Tongue (tissue), 2 donors: ENCODE measurements around the gene GOSR1. TPM values are rescaled to one million over a fixed set of nuclear protein-coding genes. Genes with fewer than 3 reads are reported as not detected.
"Not testable (repeated sequence)": the region's sequence is repeated elsewhere in the genome, so short reads cannot be mapped to it uniquely, and the experiment has no call there.

Experiments
- DNase-seq: peaks from one replicate; pipeline ENCODE4 v3.0.0-alpha.2; 2015
- total RNA-seq: library from RNA; depleted of rRNA; stranded (reverse); fragments of >200 nt; gene quantifications from one replicate; pipeline ENCODE4 v1.2.3, GENCODE V29; 2014

GOSR1 gene
- total RNA-seq, 1 donor from 2014 or later, result 50.7 TPM

DNA sequence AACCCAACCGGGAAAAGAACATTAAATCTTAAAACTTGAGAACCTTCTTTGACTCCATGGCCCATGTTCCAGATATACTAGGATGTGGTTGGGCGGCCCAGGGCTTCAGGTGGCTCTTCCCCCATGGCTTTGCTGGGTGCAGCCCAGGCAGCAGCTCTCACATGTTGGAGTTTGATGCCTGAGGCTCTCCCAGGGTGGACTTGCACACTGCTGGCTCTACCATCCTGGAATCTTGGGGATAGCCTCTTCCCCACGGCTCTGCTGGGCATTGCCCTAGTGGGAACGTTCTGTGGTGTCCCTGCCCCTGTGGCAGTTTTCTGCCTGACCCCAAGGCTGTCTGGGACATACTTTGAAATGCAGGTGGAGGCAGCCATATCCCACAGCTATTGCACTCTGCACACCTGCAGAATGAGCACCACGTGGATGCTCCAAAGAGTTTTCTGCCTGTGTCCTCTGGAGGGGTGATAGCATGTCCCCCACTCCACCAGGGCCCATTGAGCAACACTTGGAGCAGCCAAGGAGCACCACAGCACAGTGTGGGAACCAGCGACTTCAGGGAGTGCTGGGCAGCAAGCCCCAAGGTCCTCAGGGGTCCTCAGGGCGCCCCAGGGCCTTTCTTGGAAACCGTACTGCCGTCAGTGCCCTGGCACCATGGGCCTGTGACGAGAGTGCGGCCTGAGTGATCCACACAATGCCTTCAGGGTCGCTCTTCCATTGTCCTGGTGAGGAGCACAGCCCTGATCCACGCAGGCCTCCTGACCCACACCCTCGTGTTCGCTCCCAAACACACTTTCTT, 70.8 kb downstream of the GOSR1 start:
- no peak for DNase-seq

DNA sequence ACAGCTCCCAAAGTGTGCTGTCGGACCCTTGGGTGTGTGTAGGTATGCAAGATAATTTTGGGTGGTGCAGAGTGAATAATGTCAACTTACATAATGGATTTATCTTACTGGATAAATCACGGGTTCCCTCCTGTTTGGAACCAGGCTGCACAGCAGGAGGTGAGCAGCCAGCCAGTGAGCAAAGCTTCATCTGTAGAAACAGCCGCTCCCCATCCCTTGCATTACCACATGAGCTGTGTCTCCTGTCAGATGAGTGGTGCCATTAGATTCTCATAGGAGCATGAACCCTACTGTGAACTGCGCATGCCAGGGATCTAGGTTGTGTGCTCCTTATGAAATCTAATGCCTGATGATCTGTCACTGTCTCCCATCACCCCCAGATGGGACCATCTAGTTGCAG, 72.0 kb downstream of the GOSR1 start:
- not testable (repeated sequence) for DNase-seq

DNA sequence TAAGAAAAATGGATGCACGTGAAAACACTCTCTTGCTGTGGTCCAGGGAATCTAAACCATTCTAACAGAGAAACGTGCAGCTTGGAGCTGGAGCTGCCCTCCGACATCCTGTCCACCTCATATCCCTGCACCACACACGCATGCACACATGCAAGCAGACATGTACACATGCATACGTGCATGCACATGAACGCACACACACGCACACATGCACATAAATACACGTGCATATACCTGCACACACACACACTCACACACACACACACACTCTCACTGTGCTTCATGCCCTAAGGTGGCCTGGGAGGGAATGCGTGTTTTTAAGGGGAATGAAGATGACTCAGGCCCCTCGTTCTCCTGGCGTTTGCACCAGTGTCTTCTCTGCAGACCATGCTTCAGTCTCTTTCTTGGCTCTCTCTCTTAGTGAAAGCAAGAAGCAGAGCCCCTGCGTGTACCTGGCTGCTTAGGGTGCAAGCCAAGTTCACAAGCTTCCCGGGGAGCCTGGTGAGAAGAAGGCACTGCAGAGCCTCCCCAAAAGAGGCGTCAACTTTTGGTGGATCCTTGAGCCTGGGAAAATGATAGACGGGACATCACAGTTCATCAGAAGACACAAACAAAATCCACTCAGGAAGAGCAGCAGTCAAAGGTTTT, 72.8 kb downstream of the GOSR1 start:
- no peak for DNase-seq

DNA sequence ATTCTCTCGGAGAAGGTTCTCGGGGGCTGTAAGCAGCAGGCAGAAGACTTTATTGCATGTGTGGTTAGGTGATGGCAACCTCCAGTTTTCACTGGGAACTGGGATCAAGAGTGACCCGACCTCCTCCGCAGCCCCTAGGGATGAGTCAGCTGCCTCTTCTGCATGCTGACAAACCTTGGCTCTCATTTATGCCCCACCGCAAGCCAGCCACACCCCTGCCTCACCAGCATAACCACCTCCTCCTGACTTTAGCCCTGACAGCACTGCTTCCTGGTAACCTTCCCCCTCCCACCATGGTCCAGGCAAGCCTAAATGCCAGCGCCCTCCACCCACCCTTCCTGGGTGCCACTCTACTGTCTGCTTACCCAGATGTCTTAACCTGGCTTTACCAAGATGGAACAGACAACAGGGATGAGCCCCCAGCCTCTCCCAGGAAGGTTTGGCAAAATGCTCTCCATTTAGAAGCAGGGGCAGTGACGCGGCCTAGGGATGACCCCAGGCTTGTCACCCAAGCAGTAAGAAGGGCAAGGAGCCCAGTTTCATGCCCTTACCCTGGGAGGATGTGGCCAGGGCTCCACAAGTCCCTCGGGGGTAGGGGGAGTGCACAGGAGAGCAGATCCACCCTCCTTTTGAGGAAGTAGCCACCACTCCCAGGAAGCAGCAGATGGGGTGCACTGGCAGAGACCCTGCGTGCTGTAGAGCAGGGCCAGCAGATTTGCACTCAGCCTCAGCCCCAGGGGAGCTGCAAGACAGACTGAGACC, 73.5 kb downstream of the GOSR1 start:
- no peak for DNase-seq

DNA sequence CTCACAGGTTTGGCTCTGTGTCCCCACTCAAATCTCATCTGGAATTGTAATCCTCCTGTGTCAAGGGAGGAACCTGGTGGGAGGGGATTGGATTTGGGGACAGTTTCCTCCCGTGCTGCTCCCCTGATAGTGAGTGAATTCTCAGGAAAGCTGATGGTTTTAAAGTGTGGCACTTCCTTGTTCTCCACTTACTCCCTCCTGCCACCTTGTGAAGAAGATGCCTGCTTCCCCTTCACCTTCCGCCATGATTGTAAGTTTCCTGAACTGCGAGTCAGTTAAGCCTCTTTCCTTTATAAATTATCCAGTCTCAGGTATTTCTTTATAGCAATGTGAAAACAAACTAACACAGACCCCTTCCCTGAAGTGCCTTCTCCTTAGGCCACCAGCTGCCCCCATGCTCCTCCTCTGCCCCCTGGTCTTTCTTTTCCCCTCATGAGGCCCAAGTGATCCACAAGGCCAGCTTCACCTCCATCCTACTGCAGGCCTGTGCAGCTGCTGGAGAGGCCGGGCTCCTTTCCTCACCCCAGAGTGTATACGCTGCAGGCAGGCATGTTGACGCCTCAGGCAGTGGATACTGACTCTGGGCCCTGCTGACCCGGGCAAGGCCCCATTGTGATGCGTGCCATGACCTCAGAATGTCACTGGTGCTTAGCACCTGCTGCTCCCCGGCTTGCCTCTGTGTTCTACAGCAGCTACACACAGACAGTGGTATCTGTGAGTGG, 74.2 kb downstream of the GOSR1 start:
- not testable (repeated sequence) for DNase-seq

DNA sequence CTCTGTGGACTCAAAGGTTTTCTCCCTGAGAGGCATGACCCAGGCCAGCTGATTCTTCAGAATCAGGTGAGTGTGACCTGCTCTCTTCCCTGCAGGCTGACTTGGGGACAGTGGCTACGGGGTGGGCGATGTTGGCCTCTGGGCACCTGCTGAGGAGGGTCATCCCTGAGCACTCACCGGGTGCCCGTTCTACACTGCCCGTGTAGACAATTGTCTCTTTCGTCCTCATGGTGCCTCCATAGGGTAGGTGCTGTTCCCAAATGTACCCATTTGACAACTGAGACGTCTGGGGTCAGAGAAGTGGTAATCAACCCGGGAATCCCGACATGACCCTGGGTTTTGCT, 74.8 kb downstream of the GOSR1 start:
- DNase-seq, result no peak

DNA sequence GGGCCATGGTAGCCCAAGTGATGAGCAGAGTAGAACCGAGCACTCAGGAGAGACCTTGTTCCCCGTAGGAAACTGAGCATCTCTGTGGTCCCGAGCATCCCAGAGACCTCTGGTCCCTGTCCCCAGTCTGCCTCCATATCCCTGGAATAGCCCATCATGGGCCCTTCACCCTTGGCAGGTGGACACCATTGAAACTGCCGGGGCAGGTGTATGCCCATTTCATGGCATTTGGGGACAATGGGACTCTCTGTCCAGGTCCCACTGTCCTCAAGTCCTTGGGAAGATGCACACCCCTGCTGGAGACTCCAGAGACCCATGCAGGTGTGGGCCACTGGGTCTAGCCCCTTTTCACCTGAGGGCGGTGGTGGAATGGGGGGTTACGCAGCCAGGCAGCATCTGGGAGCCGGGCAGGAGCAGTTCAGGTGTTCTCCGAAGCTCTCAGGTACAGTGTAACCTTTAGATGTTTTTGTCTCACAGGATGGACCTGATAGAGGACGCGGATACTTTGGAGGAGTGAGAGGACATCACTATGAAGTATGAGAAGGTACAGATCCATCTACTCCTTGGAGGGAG, 75.9 kb downstream of the GOSR1 start:
- no peak for DNase-seq

DNA sequence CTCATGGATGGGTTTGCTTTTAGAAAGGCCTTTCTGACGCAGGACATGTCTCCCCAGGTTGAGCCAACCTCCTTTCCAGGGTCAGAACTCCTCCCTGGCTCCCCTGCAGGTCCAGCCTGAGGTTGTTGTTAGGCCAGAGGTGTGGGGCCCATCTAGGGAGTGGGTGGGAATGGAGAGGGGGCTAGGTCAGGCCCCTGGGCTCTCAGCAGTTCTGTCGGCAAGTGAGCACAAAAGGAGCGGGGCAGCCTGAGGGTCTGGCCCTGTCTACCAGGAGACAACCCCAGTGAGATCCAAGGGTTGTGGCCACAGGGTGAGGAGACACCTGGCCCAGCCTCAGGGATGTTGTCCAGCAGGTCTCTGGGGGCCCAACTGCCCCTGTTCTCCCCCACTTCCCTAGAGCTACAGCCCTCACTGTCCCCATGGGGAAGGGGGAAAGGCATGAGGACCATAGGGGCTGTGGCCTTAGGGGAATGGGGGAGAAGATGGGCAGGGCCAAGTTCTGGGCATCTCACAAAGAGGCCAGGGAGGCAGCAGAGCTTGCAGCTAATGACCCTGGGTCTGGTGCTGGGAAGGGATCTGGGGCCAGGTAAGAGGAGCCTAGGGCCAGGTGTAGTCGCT, 76.7 kb downstream of the GOSR1 start:
- DNase-seq, result not testable (repeated sequence)

DNA sequence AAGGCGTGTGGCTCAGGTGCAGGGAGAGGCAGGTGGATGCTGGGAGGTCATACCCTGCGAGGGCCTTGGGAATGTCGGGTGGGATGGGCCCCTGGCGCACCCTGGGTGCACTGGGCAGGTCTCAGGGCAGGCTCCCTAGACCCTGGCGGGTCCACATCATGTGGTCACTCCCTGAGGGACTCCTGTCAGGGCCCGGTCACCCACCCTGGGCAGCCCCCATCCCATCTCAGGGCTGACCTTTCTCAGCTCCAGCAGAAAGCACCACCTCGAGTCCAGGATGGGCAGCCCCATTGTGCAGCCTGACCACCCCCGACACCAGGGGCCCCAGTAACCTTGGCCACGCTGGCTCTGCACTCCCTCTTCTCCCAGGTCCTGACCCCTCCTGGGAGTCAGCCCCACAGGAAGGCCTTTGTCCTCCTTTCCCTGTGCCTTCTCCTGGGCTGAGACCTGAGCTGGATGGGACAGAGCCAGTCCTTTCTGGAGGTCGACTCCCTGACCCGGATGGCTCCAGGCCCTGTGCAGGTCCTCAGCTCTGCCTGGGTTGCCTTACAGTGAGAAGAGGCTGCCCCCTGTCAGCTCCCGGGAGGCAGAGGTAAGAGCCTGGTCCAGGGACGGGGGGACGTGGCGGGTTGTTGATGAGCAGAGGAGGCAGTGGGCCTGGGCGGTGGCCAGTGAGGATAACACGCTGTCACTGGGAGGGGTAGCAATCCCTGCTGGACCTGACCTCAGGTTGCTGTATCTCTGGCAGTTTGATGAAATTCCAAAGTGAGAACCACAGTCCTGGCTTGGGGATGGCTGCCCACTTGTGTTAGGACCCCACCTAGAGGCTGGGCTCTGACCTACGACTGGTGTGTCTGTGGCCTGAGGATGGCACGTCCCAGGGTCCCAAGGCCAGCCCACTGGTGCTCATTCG, 77.9 kb downstream of the GOSR1 start:
- no peak for DNase-seq

DNA sequence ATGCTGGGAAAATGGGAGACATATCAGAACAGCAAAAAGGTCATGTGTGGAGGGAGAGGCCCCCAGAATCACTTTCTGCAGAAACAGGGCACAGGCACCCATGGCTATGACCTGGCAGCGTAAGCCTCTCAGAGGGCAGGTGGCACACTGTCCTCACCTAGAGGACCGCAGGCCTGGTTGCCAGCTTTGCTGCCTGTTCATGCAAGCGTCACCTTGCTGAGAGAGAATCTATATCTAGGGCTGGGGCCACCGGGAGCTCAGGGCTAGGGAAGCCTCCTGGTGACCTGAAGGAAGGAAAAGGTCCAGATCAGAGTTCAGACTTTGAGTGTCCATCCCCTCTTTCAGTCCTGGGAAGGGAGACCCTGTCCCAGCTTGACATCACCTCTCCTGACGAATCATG, 78.7 kb downstream of the GOSR1 start:
- no peak for DNase-seq

DNA sequence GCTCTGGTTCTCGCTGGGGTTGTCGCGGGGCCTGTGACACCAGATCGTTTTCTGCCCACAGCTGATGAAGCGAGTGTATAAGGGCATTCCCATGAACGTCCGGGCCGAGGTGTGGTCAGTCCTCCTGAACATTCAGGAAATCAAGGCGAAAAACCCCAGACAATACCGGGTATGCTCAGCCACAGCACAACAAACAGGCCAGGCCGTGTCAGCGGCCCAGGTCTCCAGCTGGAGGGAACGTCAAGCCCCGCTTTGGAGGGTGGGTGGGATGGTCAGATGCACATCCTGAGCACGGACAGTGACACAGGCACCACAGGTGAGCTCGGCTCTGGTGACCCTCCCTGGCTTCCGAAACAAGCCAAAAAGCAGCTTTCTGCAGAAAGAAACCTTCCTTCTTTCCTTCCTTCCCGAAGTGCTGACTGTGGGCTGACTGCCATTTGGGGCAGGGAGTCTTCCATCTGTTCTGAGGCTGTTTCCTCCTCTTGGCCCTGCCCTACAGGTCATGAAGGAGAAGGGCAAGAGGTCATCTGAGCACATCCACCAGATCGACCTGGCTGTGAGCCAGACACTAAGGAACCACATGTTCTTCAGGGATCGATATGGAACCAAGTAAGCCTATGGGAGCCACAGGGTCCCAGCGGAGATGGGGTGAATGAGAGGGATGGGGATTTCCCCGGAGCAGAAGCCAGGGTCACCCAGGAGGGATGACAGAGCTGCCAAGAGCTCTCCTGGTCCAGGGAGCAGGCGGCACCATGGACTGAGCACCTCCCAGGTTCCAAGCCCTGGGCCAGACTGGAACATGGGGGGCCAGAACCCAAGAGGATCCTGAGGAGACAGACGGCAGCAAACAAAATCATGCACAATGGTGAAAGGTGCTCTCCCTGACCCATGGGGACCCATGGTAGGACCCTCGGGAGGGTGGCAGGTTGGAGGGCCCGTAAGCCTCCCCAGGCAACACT, 79.4 kb downstream of the GOSR1 start:
- DNase-seq, result no peak

DNA sequence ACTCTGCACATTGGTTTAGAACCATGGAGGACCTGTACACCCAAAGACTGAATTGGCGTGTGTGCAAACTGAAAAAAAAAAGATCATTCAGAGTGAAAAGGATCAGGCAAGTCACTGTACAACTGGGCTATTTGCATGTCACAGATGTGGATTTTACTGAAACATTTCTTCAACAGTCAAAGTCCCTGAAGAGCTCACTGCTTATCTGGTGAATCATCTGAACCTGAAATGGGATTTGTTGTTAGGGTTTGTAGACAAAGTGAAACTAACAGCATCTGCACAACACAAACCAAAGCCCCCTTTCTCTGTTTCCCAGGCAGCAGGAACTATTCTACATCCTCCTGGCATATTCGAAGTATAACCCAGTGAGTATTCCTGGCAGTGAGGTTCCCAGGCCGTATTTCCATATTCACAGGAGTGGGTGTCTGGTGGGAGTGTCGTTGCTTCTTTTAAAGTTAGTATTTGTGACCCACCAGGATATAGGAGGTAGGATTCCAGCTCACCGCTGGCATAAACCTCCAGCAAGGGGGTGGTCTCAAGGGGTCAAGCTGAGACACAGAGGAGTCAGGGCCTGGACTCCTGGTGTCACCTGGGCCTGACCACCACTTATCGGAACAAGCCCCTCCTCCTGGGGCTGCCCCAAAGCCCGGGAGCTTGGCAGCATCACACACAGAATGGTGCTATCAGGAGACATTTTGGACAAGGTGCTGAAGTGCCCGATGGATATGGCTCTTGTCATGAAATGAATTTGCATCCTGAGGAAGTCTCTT, 80.9 kb downstream of the GOSR1 start:
- no peak for DNase-seq

DNA sequence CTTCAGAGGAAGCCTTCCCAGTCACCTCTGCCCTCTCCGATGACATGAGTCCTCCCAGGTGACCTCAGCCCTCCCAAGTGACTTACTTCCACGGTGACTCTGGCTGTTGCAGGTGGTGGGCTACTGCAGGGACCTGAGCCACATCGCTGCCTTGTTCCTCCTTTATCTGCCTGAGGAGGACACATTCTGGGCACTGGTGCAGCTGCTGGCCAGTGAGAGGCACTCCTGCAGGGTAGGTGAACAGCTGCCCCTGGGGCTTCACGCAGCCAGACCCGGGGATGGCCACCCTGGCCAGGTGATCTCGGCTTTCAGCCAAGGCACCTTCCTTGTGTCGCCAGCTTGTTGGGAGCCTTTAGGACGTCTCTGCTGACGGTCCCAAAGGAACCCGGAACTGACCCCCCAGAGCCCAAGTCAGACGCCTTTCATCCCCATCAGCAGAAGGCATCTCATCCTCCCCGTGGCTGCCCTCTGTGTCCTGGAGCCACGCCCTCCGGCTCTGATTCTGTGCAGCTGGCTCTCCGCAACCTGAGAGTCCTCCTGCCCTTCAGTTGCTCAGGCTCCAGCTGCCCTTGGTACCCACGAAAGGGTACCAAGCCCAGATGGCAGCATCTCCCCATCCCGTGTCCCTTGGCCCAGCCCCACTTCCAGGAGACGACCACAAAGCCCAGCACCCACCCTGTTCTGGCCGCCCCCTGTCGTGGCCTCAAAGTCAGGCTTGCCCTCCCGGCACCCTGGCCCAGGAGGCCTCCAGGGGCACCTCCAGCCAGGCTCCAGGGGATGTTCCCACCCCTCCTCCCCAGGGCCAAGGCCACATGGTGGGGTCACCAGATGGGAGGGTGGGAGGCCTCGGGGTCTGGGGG, 81.7 kb downstream of the GOSR1 start:
- DNase-seq, result no peak

DNA sequence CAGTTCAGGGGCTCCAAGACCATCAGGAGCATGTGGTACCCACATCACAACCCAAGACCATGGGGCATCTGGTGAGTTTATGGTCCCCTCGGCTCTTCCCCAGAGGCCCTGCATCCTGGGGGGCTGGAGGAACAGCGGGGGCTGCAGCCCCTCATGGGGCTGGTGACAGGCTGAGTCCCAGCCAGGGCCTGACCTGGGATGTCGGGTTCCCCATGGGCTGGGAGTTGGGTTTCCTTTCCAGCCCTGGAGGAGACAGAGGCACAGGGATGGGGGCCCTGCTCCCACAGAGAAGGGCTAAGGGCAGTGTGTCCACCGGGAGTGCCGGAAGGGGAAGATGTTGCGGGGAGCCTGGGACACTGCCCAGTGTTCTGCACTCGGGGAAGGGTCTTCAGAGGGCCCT, 82.4 kb downstream of the GOSR1 start:
- no peak for DNase-seq

DNA sequence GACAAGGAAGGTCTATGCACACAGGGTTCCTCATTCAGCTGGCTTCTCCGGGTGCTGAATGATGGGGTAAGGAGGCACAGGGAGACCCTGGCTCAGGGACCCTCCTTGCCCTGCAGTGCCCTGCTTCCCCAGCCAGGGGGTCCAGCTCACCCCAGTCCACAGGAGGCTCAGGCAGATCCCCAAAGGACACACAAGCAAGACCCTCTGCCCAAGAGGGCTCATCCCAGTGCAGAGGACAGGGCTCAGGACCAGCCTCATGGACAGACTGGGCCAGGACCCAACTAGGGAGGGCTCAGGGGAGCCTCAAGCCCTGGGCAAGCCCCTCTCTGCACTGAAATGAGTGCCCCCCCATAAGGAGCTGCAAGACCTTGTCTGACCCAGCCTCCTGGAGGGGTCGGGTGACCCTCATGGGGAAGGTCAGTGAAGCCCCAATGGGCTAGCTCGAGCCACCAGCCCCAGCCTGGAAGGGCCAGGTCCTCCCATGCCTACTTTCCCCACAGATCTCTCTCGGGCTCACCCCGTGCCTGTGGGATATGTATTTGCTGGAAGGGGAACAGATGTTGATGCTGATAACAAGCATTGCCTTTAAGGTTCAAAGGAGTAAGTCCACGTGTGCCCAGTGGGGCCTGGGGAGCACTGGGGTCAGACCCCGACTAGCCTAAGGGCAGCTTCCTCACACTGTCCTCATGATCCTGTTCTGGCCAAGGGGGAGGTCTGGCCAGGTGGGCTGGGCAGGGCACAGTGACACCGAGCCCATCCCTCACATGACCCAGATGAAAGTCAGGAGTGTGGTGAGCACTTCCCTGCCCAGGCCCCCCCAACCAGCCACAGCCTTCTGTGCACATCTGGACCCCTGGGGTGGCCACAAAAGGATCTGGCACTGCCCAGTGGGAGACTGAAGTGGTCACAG, 83.2 kb downstream of the GOSR1 start:
- DNase-seq, result not testable (repeated sequence)

DNA sequence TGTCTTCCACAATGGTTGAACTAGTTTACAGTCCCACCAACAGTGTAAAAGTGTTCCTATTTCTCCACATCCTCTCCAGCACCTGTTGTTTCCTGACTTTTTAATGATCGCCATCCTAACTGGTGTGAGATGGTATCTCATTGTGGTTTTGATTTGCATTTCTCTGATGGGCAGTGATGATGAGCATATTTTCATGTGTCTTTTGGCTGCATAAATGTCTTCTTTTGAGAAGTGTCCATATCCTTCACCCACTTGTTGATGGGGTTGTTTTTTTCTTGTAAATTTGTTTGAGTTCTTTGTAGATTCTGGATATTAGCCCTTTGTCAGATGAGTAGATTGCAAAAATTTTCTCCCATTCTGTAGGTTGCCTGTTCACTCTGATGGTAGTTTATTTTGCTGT, 84.6 kb downstream of the GOSR1 start:
- DNase-seq, result not testable (repeated sequence)
